ENCODE results near the gene TMEM115. TPM values are rescaled to one million over a fixed set of nuclear protein-coding genes. Genes with fewer than 3 reads are reported as not detected.
A peak's percentile ranks its signal among the peaks of the same experiment; 100 is the strongest.

The TMEM115 gene
- total and polyA plus RNA-seq, 7 donors: 20.4 to 49.6 (median 29.1) TPM

- Histone ChIP-seq H3K27me3 (ENCODE audit: insufficient read depth in 3 of 3, low read length in 2 of 3) (no peaks in the 10 kb centered on the region), H3K9me3 (no peaks in the 10 kb centered on the region), H3K4me3 (peak overlapping the region; percentile 92), H3K36me3 (ENCODE audit: insufficient read depth in 1 of 2, low read depth in 1 of 2) (peaks cover 5 to 45% of the 10 kb centered on the region in 2 donors), H3K27ac (peak overlapping the region; percentile 97), H3K4me1 (peaks cover 39% of the 10 kb centered on the region)
- intact Hi-C loops (cut with DNase I): no loop called here
- DNase-seq: no peak
- TF ChIP-seq CTCF (IDR thresholded peaks at IDR 0.05): no peak
- 2 to 6% (median 2%) methylated on average over 7 of the region's 7 CpGs for WGBS, 3 donors
- ATAC-seq: no peak
Observed at GRCh38 chr3:50350213-50350526, 9.2 kb downstream of the TMEM115 start.

GRCh38 chr3:50347187-50347813 is 12.0 kb downstream of the TMEM115 start:
- DNase-seq (peak; percentile 69 to 83), ATAC-seq (peak in 1 of 4 donors; percentile 10)
- peak; percentile 61 for TF ChIP-seq CTCF (IDR thresholded peaks at IDR 0.05)
- Histone ChIP-seq H3K4me3 (no peak overlapping the region), H3K27me3 (ENCODE audit: insufficient read depth in 3 of 3, low read length in 2 of 3) (no peaks in the 10 kb centered on the region), H3K9me3 (no peaks in the 10 kb centered on the region), H3K36me3 (ENCODE audit: insufficient read depth in 1 of 2, low read depth in 1 of 2) (peaks cover 0 to 19% of the 10 kb centered on the region in 2 donors), H3K4me1 (peaks cover 27% of the 10 kb centered on the region), H3K27ac (no peak overlapping the region)
- intact Hi-C loops (cut with DNase I): loop anchor here in 1 of 2 donors (2.0 kb wide), 1 partner anchor 196 kb away; no protein-coding TSS in a partner anchor
- WGBS, 3 donors: 25 to 29% (median 28%) methylated on average over 14 of the region's 14 CpGs

GRCh38 chr3:50345586-50346234 is 13.6 kb downstream of the TMEM115 start, which contains the start of gene ZMYND10:
Gene ZMYND10 (minus strand): TSS chr3:50345732. CDS start chr3:50345579, 153 bp downstream.
- TF ChIP-seq CTCF (IDR thresholded peaks at IDR 0.05): no peak
- no peaks in the 10 kb centered on the region for H3K27me3 ChIP-seq (ENCODE audit: insufficient read depth in 3 of 3, low read length in 2 of 3)
- no peak within 1 kb of the TSS for H3K27ac ChIP-seq
- intact Hi-C loops (cut with DNase I): loop anchor here in 1 of 2 donors (2.0 kb wide), 1 partner anchor 197 kb away; no protein-coding TSS in a partner anchor
- peak within 1 kb of the TSS; percentile 44 for H3K4me3 ChIP-seq
- H3K4me1 ChIP-seq: peaks cover 21% of the 10 kb centered on the region
- DNase-seq (peak; percentile 71 to 81), ATAC-seq (no peak)
- WGBS, 3 donors: 16 to 20% (median 17%) methylated on average over 45 of the region's 45 CpGs
- H3K9me3 ChIP-seq: no peaks in the 10 kb centered on the region
- peaks cover 0 to 19% of the 10 kb centered on the region in 2 donors for H3K36me3 ChIP-seq (ENCODE audit: insufficient read depth in 1 of 2, low read depth in 1 of 2)

GRCh38 chr3:50345008-50345407 is 14.3 kb downstream of the TMEM115 start:
- intact Hi-C loops (cut with DNase I): no loop called here
- Histone ChIP-seq H3K9me3 (no peaks in the 10 kb centered on the region), H3K27me3 (ENCODE audit: insufficient read depth in 3 of 3, low read length in 2 of 3) (no peaks in the 10 kb centered on the region), H3K4me3 (peak overlapping the region; percentile 44), H3K36me3 (ENCODE audit: insufficient read depth in 1 of 2, low read depth in 1 of 2) (peaks cover 0 to 19% of the 10 kb centered on the region in 2 donors), H3K4me1 (peaks cover 25% of the 10 kb centered on the region), H3K27ac (no peak overlapping the region)
- 78 to 90% (median 80%) methylated on average over 8 of the region's 8 CpGs for WGBS, 3 donors
- TF ChIP-seq CTCF (IDR thresholded peaks at IDR 0.05): no peak
- DNase-seq (no peak), ATAC-seq (no peak)

All from psoas muscle (tissue), 8 donors.